Hepatocyte (in vitro differentiated cells): ENCODE measurements around the gene NPL.

Experiments
- CTCF ChIP-seq: fragments of 200-600 bp; sonication (generic); IDR thresholded peaks from 2 replicates; pipeline ENCODE4 v1.5.1; 2016; ENCODE audit warnings: antibody characterized with exemption, mild to moderate bottlenecking; ENCODE audit not compliant: poor library complexity
- EZH2phosphoT487 ChIP-seq: fragments of 200-600 bp; sonication (generic); IDR thresholded peaks from one replicate; pipeline ENCODE4 v1.6.1; 2018; ENCODE audit warnings: antibody characterized with exemption, mild to moderate bottlenecking, low read depth, moderate library complexity; ENCODE audit not compliant: unreplicated experiment, severe bottlenecking

GRCh38 chr1:182875889-182876288, 86.3 kb downstream of the NPL start:
- TF ChIP-seq CTCF, result no peak
- no peak for TF ChIP-seq EZH2phosphoT487
